ENCODE measurements around the gene CHN2. TPM values are rescaled to one million over a fixed set of nuclear protein-coding genes. Genes with fewer than 3 reads are reported as not detected.

Gene CHN2
- total RNA-seq, 1 experiment from 2014 or later: not detected

DNA sequence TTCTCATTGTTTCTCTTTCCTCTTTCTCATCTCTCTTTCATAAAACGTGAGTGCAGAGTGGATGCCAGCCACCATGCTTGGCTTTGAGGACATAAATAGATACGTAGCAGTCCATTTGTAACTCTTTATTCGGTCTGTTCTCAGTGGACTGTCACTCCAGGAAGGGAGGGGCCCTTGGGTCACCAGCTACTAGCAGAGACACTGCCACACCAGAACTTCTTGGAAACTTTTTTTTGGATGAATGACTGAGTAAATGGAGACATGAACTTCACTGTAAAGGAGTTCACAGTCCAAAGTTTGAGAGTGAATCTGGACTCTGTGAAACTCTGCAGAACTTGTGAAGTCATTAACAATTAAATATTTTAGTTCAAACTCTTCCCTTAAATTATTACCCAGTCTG, 20.2 kb downstream of the CHN2 start:
- Histone ChIP-seq H2AFZ (no peak overlapping the region), H3K4me1 (replicated peaks; ENCODE audit: insufficient read depth) (no peaks in the 10 kb centered on the region), H3K27ac (no peak overlapping the region), H3K4me2 (no peak overlapping the region), H3K9me2 (ENCODE audit: insufficient read depth) (no peaks in the 10 kb centered on the region), H3K36me3 (ENCODE audit: low read depth) (no peaks in the 10 kb centered on the region), H3K9me3 (ENCODE audit: insufficient read depth, low read depth) (no peaks in the 10 kb centered on the region), H3K27me3 (ENCODE audit: insufficient read depth, low read depth) (no peaks in the 10 kb centered on the region), H4K20me1 (ENCODE audit: insufficient read depth) (no peaks in the 10 kb centered on the region), H3F3A (ENCODE audit: insufficient read depth, low read depth) (no peaks in the 10 kb centered on the region), H3K79me2 (ENCODE audit: low read depth) (no peaks in the 10 kb centered on the region), H3K4me3 (no peak overlapping the region)
- no TSS peak for BruUV-seq (replicated peaks)
- DNase-seq: no peak
- POLR2A ChIA-PET (ENCODE audit: unreplicated experiment): no interaction called here
- CTCF ChIA-PET: no interaction called here
- intact Hi-C loops (cut with micrococcal nuclease; ENCODE audit: unreplicated experiment): no loop called here
- TF ChIP-seq, protein P1, sequence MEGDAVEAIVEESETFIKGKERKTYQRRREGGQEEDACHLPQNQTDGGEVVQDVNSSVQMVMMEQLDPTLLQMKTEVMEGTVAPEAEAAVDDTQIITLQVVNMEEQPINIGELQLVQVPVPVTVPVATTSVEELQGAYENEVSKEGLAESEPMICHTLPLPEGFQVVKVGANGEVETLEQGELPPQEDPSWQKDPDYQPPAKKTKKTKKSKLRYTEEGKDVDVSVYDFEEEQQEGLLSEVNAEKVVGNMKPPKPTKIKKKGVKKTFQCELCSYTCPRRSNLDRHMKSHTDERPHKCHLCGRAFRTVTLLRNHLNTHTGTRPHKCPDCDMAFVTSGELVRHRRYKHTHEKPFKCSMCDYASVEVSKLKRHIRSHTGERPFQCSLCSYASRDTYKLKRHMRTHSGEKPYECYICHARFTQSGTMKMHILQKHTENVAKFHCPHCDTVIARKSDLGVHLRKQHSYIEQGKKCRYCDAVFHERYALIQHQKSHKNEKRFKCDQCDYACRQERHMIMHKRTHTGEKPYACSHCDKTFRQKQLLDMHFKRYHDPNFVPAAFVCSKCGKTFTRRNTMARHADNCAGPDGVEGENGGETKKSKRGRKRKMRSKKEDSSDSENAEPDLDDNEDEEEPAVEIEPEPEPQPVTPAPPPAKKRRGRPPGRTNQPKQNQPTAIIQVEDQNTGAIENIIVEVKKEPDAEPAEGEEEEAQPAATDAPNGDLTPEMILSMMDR (conservative IDR thresholded peaks at IDR 0.05): no peak
- TF ChIP-seq EZH2 (IDR thresholded peaks at IDR 0.05; ENCODE audit: low read depth): no peak

DNA sequence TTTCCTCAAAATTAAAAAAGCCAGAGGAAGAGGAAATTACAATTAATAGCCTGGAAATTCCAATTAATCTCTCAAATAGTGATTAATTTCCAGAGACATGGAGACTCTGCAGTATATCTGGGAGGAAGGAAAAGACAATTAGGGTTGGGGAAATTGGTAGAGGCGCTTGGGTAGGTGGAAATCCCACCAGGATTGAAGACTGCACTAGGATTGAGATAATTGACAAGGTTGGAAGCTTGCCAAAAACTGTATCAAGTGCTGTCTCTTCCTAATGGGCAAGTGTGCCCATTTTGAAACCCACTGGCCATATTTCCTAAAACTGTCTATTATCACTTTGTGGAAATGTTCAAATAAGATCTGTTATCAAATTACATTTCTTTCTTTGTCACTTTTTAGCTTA, 21.6 kb downstream of the CHN2 start:
- Histone ChIP-seq H3K27me3 (ENCODE audit: insufficient read depth, low read depth) (no peaks in the 10 kb centered on the region), H2AFZ (no peak overlapping the region), H3K79me2 (ENCODE audit: low read depth) (no peaks in the 10 kb centered on the region), H3K4me3 (no peak overlapping the region), H4K20me1 (ENCODE audit: insufficient read depth) (no peaks in the 10 kb centered on the region), H3K27ac (no peak overlapping the region), H3K36me3 (ENCODE audit: low read depth) (no peaks in the 10 kb centered on the region), H3K4me1 (replicated peaks; ENCODE audit: insufficient read depth) (no peaks in the 10 kb centered on the region), H3K9me2 (ENCODE audit: insufficient read depth) (no peaks in the 10 kb centered on the region), H3K9me3 (ENCODE audit: insufficient read depth, low read depth) (no peaks in the 10 kb centered on the region), H3K4me2 (no peak overlapping the region), H3F3A (ENCODE audit: insufficient read depth, low read depth) (no peaks in the 10 kb centered on the region)
- no peak for TF ChIP-seq EZH2 (IDR thresholded peaks at IDR 0.05; ENCODE audit: low read depth)
- TF ChIP-seq, protein P1 (conservative IDR thresholded peaks at IDR 0.05): no peak
- POLR2A ChIA-PET (ENCODE audit: unreplicated experiment): no interaction called here
- CTCF ChIA-PET: no interaction called here
- no peak for DNase-seq
- intact Hi-C loops (cut with micrococcal nuclease; ENCODE audit: unreplicated experiment): no loop called here
- BruUV-seq (replicated peaks): no TSS peak

DNA sequence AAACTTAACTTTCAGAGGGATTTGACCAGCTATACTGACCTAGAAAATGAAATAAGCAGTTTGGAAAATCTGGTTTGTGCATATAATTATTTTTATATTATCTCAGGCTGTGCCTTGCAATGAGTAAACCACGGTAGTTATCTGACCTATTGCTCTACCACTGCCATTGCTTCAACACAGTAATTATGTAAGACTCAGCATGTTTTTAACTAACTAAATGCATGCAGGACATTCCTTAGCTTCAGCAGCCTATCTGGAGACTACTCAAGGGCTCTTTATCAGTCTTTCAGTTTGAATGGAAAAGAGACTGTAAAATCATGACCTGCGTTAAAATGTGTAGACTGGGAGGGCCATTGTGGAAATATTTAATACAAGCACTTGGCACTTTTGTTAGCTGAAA, 22.5 kb downstream of the CHN2 start:
- Histone ChIP-seq H3K4me1 (replicated peaks; ENCODE audit: insufficient read depth) (no peaks in the 10 kb centered on the region), H3K9me2 (ENCODE audit: insufficient read depth) (no peaks in the 10 kb centered on the region), H3K27me3 (ENCODE audit: insufficient read depth, low read depth) (no peaks in the 10 kb centered on the region), H2AFZ (no peak overlapping the region), H3K4me2 (no peak overlapping the region), H3K4me3 (no peak overlapping the region), H3K9me3 (ENCODE audit: insufficient read depth, low read depth) (no peaks in the 10 kb centered on the region), H3K27ac (no peak overlapping the region), H3F3A (ENCODE audit: insufficient read depth, low read depth) (no peaks in the 10 kb centered on the region), H3K36me3 (ENCODE audit: low read depth) (no peaks in the 10 kb centered on the region), H4K20me1 (ENCODE audit: insufficient read depth) (no peaks in the 10 kb centered on the region), H3K79me2 (ENCODE audit: low read depth) (no peaks in the 10 kb centered on the region)
- CTCF ChIA-PET: no interaction called here
- intact Hi-C loops (cut with micrococcal nuclease; ENCODE audit: unreplicated experiment): no loop called here
- no TSS peak for BruUV-seq (replicated peaks)
- POLR2A ChIA-PET (ENCODE audit: unreplicated experiment): no interaction called here
- DNase-seq: no peak
- TF ChIP-seq, protein P1 (conservative IDR thresholded peaks at IDR 0.05): no peak
- no peak for TF ChIP-seq EZH2 (IDR thresholded peaks at IDR 0.05; ENCODE audit: low read depth)

Data from PC-9 (cell line).